Endothelial cell of umbilical vein (primary cell): ENCODE data around the gene CKS2. TPM values are rescaled to one million over a fixed set of nuclear protein-coding genes. Genes with fewer than 3 reads are reported as not detected.

Experiments used
- BruUV-seq: library from RNA; stranded (reverse); fragments of 400-500 nt; replicated peaks from 2 replicates; lab custom pipeline; 2021; lab: Mats Ljungman, UMichigan
- CTCF ChIA-PET: fragments of 300-600, 350-600 bp; sonication (Branson Sonifier 250); formaldehyde crosslinking; loops from one replicate; lab custom pipeline; 2021; ENCODE audit warnings: antibody characterized with exemption, inconsistent platforms; lab: Charles Lee
- POLR2A ChIA-PET: fragments of 300-600, 350-600 bp; sonication (Branson Sonifier 250); formaldehyde crosslinking; loops from one replicate; lab custom pipeline; 2021; ENCODE audit warnings: antibody characterized with exemption, inconsistent platforms; lab: Charles Lee
- DNase-seq: peaks from one replicate; pipeline ENCODE4 v3.0.0-alpha.2; 2011; ENCODE audit warnings: low read depth, low spot score
- FAIRE-seq: peaks from 2 replicates; lab custom pipeline; 2011; peaks lifted over from hg19 to GRCh38; lab: Jason Lieb, UNC
- H2AFZ ChIP-seq: 2 replicates; pipeline ENCODE4 v1.6.0; 2012; ENCODE audit warnings: low read depth, low read length, control low read depth, inconsistent platforms
- H3K27ac ChIP-seq: 2 replicates; pipeline ENCODE4 v1.5.1; 2011; ENCODE audit warnings: low read depth, mild to moderate bottlenecking, control low read depth, low read length, moderate library complexity; ENCODE audit not compliant: insufficient read depth
- H3K27me3 ChIP-seq, 2 experiments: 2 replicates each; pipeline versions ENCODE4 v1.6.0 to v1.6.1; 2011; ENCODE audit warnings: low read length in 2 of 2, mixed read lengths in 1 of 2; ENCODE audit not compliant: control insufficient read depth in 2 of 2, insufficient read depth in 2 of 2
- H3K36me3 ChIP-seq, 2 experiments: 2 replicates in 1 of 2; 3 replicates in 1 of 2; pipeline ENCODE4 v1.5.1; 2011; ENCODE audit warnings: low read length in 2 of 2, mild to moderate bottlenecking in 1 of 2, moderate library complexity in 1 of 2; ENCODE audit not compliant: control insufficient read depth in 2 of 2, insufficient read depth in 2 of 2; ENCODE audit errors: extremely low read depth in 1 of 2
- H3K4me1 ChIP-seq: 3 replicates; pipeline ENCODE4 v1.5.1; 2011; ENCODE audit warnings: mild to moderate bottlenecking, low read length; ENCODE audit not compliant: control insufficient read depth, insufficient read depth; ENCODE audit errors: extremely low read depth
- H3K4me2 ChIP-seq: 2 replicates; pipeline ENCODE4 v1.6.1; 2011; ENCODE audit warnings: low read length, control low read depth, mixed read lengths; ENCODE audit not compliant: insufficient read depth
- H3K4me3 ChIP-seq, 3 experiments: fragments of 200-600 bp in 1 of 3; sonication (generic), shearing (Covaris generic) in 1 of 3; replicated peaks in 1 of 3; 2 replicates each; pipeline ENCODE4 v1.5.1; 2011 to 2016; ENCODE audit warnings: control low read depth in 3 of 3, low read length in 3 of 3, mild to moderate bottlenecking in 2 of 3, inconsistent platforms in 1 of 3, low read depth in 1 of 3, moderate library complexity in 1 of 3; ENCODE audit not compliant: insufficient read depth in 1 of 3
- H3K79me2 ChIP-seq: 2 replicates; pipeline ENCODE4 v1.6.0; 2012; ENCODE audit warnings: low read length, inconsistent platforms; ENCODE audit not compliant: control insufficient read depth, insufficient read depth
- H3K9ac ChIP-seq: replicated peaks from 2 replicates; pipeline ENCODE3; 2011; ENCODE audit warnings: low read length, control low read depth; ENCODE audit not compliant: insufficient read depth; ENCODE audit errors: extremely low read depth
- H3K9me1 ChIP-seq: replicated peaks from 3 replicates; pipeline ENCODE4 v1.6.0; 2011; ENCODE audit warnings: mild to moderate bottlenecking, low read length; ENCODE audit not compliant: control insufficient read depth, insufficient read depth; ENCODE audit errors: extremely low read depth
- H3K9me3 ChIP-seq: replicated peaks from 2 replicates; pipeline ENCODE4 v1.5.1; 2012; ENCODE audit warnings: low read length, inconsistent platforms; ENCODE audit not compliant: control insufficient read depth, insufficient read depth
- H4K20me1 ChIP-seq: replicated peaks from 2 replicates; pipeline ENCODE3; 2011; ENCODE audit warnings: mild to moderate bottlenecking, low read length; ENCODE audit not compliant: control insufficient read depth, insufficient read depth; ENCODE audit errors: extremely low read depth
- EZH2 ChIP-seq: IDR thresholded peaks from 2 replicates; pipeline ENCODE4 v1.6.1; 2012; ENCODE audit warnings: borderline replicate concordance, low read depth, mild to moderate bottlenecking, moderate library complexity, low read length, inconsistent platforms; ENCODE audit not compliant: severe bottlenecking
- FOS ChIP-seq: IDR thresholded peaks from 2 replicates; pipeline ENCODE4 v1.6.1; 2011; ENCODE audit warnings: mild to moderate bottlenecking, low read length, moderate library complexity, borderline replicate concordance; ENCODE audit not compliant: insufficient read depth
- GATA2 ChIP-seq: IDR thresholded peaks from 2 replicates; pipeline ENCODE4 v1.7.0; 2011; ENCODE audit warnings: low read depth, mild to moderate bottlenecking, moderate library complexity, mixed read lengths, low read length; ENCODE audit not compliant: insufficient read length, insufficient read depth
- JUN ChIP-seq: IDR thresholded peaks from 2 replicates; pipeline ENCODE4 v1.6.1; 2011; ENCODE audit warnings: borderline replicate concordance, low read depth; ENCODE audit not compliant: insufficient read length, insufficient read depth
- MAX ChIP-seq: IDR thresholded peaks from 2 replicates; pipeline ENCODE4 v1.6.1; 2011; ENCODE audit not compliant: insufficient read depth, insufficient read length
- MYC ChIP-seq: IDR thresholded peaks from one replicate; pipeline ENCODE4 v1.6.1; 2011; ENCODE audit warnings: mild to moderate bottlenecking, low read depth, low read length
- POLR2A ChIP-seq: IDR thresholded peaks from 2 replicates; pipeline ENCODE4 v1.6.1; 2012; ENCODE audit warnings: low read depth, mild to moderate bottlenecking, control low read depth, low read length
- POLR2AphosphoS5 ChIP-seq: IDR thresholded peaks from 2 replicates; pipeline ENCODE4 v1.6.1; 2012; ENCODE audit warnings: low read depth, mild to moderate bottlenecking, control low read depth, low read length, moderate library complexity; ENCODE audit not compliant: insufficient read depth
- dilution Hi-C: fragments of 300-500 bp; cut with MboI; formaldehyde crosslinking; loops from one replicate; pipeline ENCODE4 v1.15.0; 2019; ENCODE audit warnings: low sequenced_read_pairs; ENCODE audit not compliant: extremely low pct_ligation_motif_present
- intact Hi-C: fragments of 100-400 bp; cut with micrococcal nuclease; formaldehyde crosslinking; loops from one replicate; pipeline ENCODE4 v1.10.0; 2022
- polyA plus RNA-seq, 4 experiments: library from polyadenylated mRNA; depleted of rRNA in 3 of 4; stranded (reverse) in 3 of 4; unstranded in 1 of 4; fragments of >200 nt; gene quantifications; 2 replicates each; pipeline versions ENCODE4 v1.2.1 to v1.2.3, GENCODE V29; 2011 to 2012; ENCODE audit warnings: missing spikeins in 1 of 4
- total RNA-seq: library from RNA; stranded (reverse); gene quantifications from 2 replicates; pipeline ENCODE4 v1.2.3, GENCODE V29; 2021
- TF ChIP-seq, protein P1 (sequence below), 2 donors: IDR thresholded peaks; 1 replicate in 1 of 2; 2 replicates in 1 of 2; pipeline ENCODE4 v1.5.1; 2011; ENCODE audit warnings: low read length in 2 of 2, mild to moderate bottlenecking in 2 of 2, moderate library complexity in 2 of 2, control low read depth in 1 of 2, inconsistent platforms in 1 of 2, low read depth in 1 of 2; ENCODE audit not compliant: insufficient read depth in 1 of 2; ENCODE audit errors: extremely low read depth in 1 of 2

CKS2 gene
- total and polyA plus RNA-seq, 2 donors (not counting 3 experiments of a cell fraction or from before 2014, with no cell fraction given) = 153 to 269 TPM

- FAIRE-seq = no peak
- no peaks in the 10 kb centered on the region for H3K79me2 ChIP-seq
- H3K9ac ChIP-seq = no peak overlapping the region
- BruUV-seq = no TSS peak
- no peak overlapping the region for H3K27ac ChIP-seq
- ChIA-PET POLR2A (no interaction called here), CTCF (interaction anchor here (1.1 kb wide), 1 partner anchor 218 kb away, joined by 3 read pairs; no protein-coding TSS in a partner anchor)
- intact Hi-C loops = no loop called here
- H3K4me2 ChIP-seq = no peak overlapping the region
- H3K27me3 ChIP-seq = no peaks in the 10 kb centered on the region
- H3K9me3 ChIP-seq = no peaks in the 10 kb centered on the region
- no peaks in the 10 kb centered on the region for H3K9me1 ChIP-seq
- DNase-seq = no peak
- peaks cover 11 to 17% of the 10 kb centered on the region in 2 experiments for H3K36me3 ChIP-seq
- no peak overlapping the region for H3K4me3 ChIP-seq
- no peak for TF ChIP-seq JUN
- TF ChIP-seq FOS = no peak
- TF ChIP-seq MYC = no peak
- no peak for TF ChIP-seq POLR2AphosphoS5
- no peak for TF ChIP-seq MAX
- no peak for TF ChIP-seq POLR2A
- TF ChIP-seq GATA2 = no peak
- TF ChIP-seq, protein P1, sequence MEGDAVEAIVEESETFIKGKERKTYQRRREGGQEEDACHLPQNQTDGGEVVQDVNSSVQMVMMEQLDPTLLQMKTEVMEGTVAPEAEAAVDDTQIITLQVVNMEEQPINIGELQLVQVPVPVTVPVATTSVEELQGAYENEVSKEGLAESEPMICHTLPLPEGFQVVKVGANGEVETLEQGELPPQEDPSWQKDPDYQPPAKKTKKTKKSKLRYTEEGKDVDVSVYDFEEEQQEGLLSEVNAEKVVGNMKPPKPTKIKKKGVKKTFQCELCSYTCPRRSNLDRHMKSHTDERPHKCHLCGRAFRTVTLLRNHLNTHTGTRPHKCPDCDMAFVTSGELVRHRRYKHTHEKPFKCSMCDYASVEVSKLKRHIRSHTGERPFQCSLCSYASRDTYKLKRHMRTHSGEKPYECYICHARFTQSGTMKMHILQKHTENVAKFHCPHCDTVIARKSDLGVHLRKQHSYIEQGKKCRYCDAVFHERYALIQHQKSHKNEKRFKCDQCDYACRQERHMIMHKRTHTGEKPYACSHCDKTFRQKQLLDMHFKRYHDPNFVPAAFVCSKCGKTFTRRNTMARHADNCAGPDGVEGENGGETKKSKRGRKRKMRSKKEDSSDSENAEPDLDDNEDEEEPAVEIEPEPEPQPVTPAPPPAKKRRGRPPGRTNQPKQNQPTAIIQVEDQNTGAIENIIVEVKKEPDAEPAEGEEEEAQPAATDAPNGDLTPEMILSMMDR (IDR thresholded peaks at IDR 0.05; ENCODE audit: extremely low read depth in 1 of 2, insufficient read depth in 1 of 2, low read depth in 1 of 2, low read length in 2 of 2) = no peak
- no peak for TF ChIP-seq EZH2
- H3K4me1 ChIP-seq = no peaks in the 10 kb centered on the region
- no peak overlapping the region for H2AFZ ChIP-seq
- dilution Hi-C loops = no loop called here
- H4K20me1 ChIP-seq = no peaks in the 10 kb centered on the region
Measured at GRCh38 chr9:89330513-89330912, 19.5 kb downstream of the CKS2 start.
